GM23338 (cell line): ENCODE data around the gene ACOX1. TPM values are rescaled to one million over a fixed set of nuclear protein-coding genes. Genes with fewer than 3 reads are reported as not detected.

ENCODE experiments used
- ATAC-seq: fragments of 200-7000 bp; cut with Tn5 transposase; 3 replicates; pipeline ENCODE4 v1.9.1; 2020
- DNase-seq: peaks from one replicate; pipeline ENCODE4 v3.0.0-alpha.2; 2015; ENCODE audit warnings: low spot score
- H2AFZ ChIP-seq: fragments of 200-600 bp; sonication (generic); 2 replicates; pipeline ENCODE4 v1.8.0; 2016; ENCODE audit warnings: antibody characterized with exemption, mild to moderate bottlenecking, moderate library complexity
- H3F3A ChIP-seq: fragments of 200-600 bp; sonication (generic); replicated peaks from 2 replicates; pipeline ENCODE4 v1.8.0; 2017; ENCODE audit warnings: antibody characterized with exemption, mixed run types, low read depth
- H3K27ac ChIP-seq: fragments of 200-600 bp; sonication (generic); 2 replicates; pipeline ENCODE4 v1.6.1; 2016; ENCODE audit warnings: low read depth
- H3K27me3 ChIP-seq: fragments of 200-600 bp; sonication (generic); 2 replicates; pipeline ENCODE4 v1.8.0; 2016; ENCODE audit warnings: mild to moderate bottlenecking, mixed run types, moderate library complexity; ENCODE audit not compliant: insufficient read depth
- H3K36me3 ChIP-seq: fragments of 200-600 bp; sonication (generic); 2 replicates; pipeline ENCODE4 v1.8.0; 2016; ENCODE audit warnings: mild to moderate bottlenecking; ENCODE audit not compliant: insufficient read depth
- H3K4me1 ChIP-seq: fragments of 200-600 bp; sonication (generic); 2 replicates; pipeline ENCODE4 v1.8.0; 2016; ENCODE audit warnings: mild to moderate bottlenecking, moderate library complexity; ENCODE audit not compliant: insufficient read depth
- H3K4me2 ChIP-seq: fragments of 200-600 bp; sonication (generic); 2 replicates; pipeline ENCODE4 v1.7.1; 2017; ENCODE audit warnings: mixed run types
- H3K4me3 ChIP-seq: fragments of 200-600 bp; sonication (generic); 2 replicates; pipeline ENCODE4 v1.6.1; 2016; ENCODE audit warnings: mixed run types
- H3K79me2 ChIP-seq: fragments of 200-600 bp; sonication (generic); replicated peaks from 2 replicates; pipeline ENCODE4 v1.8.0; 2017; ENCODE audit warnings: mild to moderate bottlenecking; ENCODE audit not compliant: insufficient read depth
- H3K9me2 ChIP-seq: fragments of 200-600 bp; sonication (generic); 2 replicates; pipeline ENCODE4 v1.8.0; 2017; ENCODE audit not compliant: insufficient read depth
- H4K20me1 ChIP-seq: fragments of 200-600 bp; sonication (generic); replicated peaks from 2 replicates; pipeline ENCODE4 v1.8.0; 2017; ENCODE audit warnings: mild to moderate bottlenecking; ENCODE audit not compliant: insufficient read depth
- H3K27ac Mint-ChIP-seq: 2 replicates; pipeline ENCODE4 v1.8.0; 2020; ENCODE audit warnings: inconsistent platforms, mild to moderate bottlenecking, moderate library complexity, mixed read lengths
- H3K27me3 Mint-ChIP-seq: 3 replicates; pipeline ENCODE4 v1.8.0; 2022; ENCODE audit warnings: low read depth, mild to moderate bottlenecking, moderate library complexity, mixed read lengths, inconsistent platforms; ENCODE audit not compliant: insufficient read depth, poor library complexity
- H3K36me3 Mint-ChIP-seq: 3 replicates; pipeline ENCODE4 v1.8.0; 2021; ENCODE audit warnings: low read depth, mild to moderate bottlenecking, inconsistent platforms, moderate library complexity, mixed read lengths
- H3K4me1 Mint-ChIP-seq: 3 replicates; pipeline ENCODE4 v1.8.0; 2020; ENCODE audit warnings: mild to moderate bottlenecking, inconsistent platforms, mixed read lengths
- H3K4me3 Mint-ChIP-seq: 3 replicates; pipeline ENCODE4 v1.8.0; 2021; ENCODE audit warnings: moderate library complexity, mild to moderate bottlenecking, inconsistent platforms, mixed read lengths
- H3K9me3 Mint-ChIP-seq: 3 replicates; pipeline ENCODE4 v1.8.0; 2020; ENCODE audit warnings: moderate library complexity, mild to moderate bottlenecking, inconsistent platforms, mixed read lengths
- CREB1 ChIP-seq: fragments of 250-450 bp; sonication (Bioruptor Pico); IDR thresholded peaks from 2 replicates; pipeline ENCODE4 v1.5.0; 2020; ENCODE audit warnings: low read depth, mild to moderate bottlenecking, moderate library complexity
- EZH2 ChIP-seq: fragments of 200-600 bp; sonication (generic); IDR thresholded peaks from one replicate; pipeline ENCODE4 v1.8.0; 2017; ENCODE audit warnings: antibody characterized with exemption, mild to moderate bottlenecking, low read depth; ENCODE audit not compliant: unreplicated experiment
- NANOG ChIP-seq: IDR thresholded peaks from 2 replicates; pipeline ENCODE4 v1.6.1; 2016; ENCODE audit warnings: antibody characterized with exemption, borderline replicate concordance
- POLR2AphosphoS5 ChIP-seq: IDR thresholded peaks from 2 replicates; pipeline ENCODE4 v1.6.1; 2016; ENCODE audit warnings: antibody characterized with exemption, low read depth
- STAT1 ChIP-seq: IDR thresholded peaks from one replicate; pipeline ENCODE4 v1.6.1; 2016; ENCODE audit warnings: antibody characterized with exemption; ENCODE audit not compliant: unreplicated experiment
- ZNF114 ChIP-seq: fragments of 250-450 bp; sonication (Bioruptor Pico); IDR thresholded peaks from 2 replicates; pipeline ENCODE4 v1.5.0; 2020; ENCODE audit warnings: mild to moderate bottlenecking, moderate library complexity
- ZNF331 ChIP-seq: fragments of 250-450 bp; sonication (Bioruptor Pico); IDR thresholded peaks from 2 replicates; pipeline ENCODE4 v1.5.0; 2020; ENCODE audit warnings: low read depth, mild to moderate bottlenecking, moderate library complexity
- ZNF462 ChIP-seq: fragments of 250-450 bp; sonication (Bioruptor Pico); IDR thresholded peaks from 2 replicates; pipeline ENCODE4 v1.5.0; 2020; ENCODE audit warnings: mild to moderate bottlenecking, moderate library complexity
- polyA plus RNA-seq: library from polyadenylated mRNA; unstranded; fragments of >200 nt; fragmentation: Nextera tagmentation; extraction: Ambion mirVana; gene quantifications from 2 replicates; pipeline ENCODE4 v1.2.1, GENCODE V29; 2016
- total RNA-seq: library from RNA; depleted of rRNA; stranded (reverse); fragments of >200 nt; shearing (Covaris generic); gene quantifications from 2 replicates; pipeline ENCODE4 v1.2.3, GENCODE V29; 2014
- TF ChIP-seq, protein P1 (sequence below): IDR thresholded peaks from one replicate; pipeline ENCODE4 v1.6.1; 2018; ENCODE audit warnings: antibody characterized with exemption; ENCODE audit not compliant: unreplicated experiment

Gene ACOX1
- total and polyA plus RNA-seq, 2 experiments from 2014 or later, result 12.8 to 32.9 TPM

DNA sequence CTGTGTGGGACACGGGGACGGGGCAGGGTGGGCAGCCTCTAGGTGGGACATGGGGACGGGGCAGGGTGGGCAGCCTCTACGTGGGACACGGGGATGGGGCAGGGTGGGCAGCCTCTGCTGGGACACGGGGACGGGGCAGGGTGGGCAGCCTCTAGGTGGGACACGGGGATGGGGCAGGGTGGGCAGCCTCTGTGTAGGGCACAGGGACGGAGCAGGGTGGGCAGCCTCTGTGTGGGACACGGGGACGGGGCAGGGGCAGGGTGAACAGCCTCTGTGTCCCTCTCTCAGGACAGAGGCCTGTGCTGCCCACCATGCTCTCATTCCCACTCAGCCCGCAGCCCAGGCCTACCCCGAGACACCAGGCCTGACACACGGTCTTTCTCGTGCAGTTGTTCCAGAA is 57.4 kb downstream of the ACOX1 start (continued):
- no peak for TF ChIP-seq ZNF462
- no peak for TF ChIP-seq ZNF331
- TF ChIP-seq CREB1, result no peak

DNA sequence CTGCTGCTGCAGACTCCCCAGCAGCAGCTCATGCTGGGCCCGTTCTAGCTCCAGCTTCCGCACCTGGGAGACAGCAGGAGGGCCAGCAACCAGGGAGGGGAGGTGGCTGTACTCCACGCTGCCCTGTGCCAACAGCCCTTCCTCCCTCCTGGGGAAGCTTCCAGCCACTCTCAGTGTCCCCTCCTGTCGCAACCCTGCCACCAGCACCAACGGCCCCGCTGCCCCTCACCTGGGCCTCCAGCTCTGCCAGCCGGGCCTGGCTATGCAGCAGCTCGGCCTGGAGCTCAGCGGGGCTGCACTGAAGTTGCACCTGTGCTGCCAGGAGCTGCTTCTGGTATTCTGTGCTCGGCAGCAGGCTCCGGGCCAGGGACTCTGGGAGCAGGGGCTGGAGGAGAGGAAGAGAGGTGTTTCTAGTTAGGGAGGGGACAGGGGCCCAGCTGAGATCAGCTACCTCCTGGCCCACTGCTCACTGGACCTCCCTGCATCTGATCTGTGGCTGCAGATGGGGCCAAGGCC is 58.9 kb downstream of the ACOX1 start:
- Histone ChIP-seq H3K27ac (no peak overlapping the region), H4K20me1 (no peaks in the 10 kb centered on the region), H3K4me3 (no peak overlapping the region), H3K79me2 (no peaks in the 10 kb centered on the region), H3K36me3 (no peaks in the 10 kb centered on the region), H3F3A (no peaks in the 10 kb centered on the region), H3K9me2 (no peaks in the 10 kb centered on the region), H3K27me3 (no peaks in the 10 kb centered on the region), H3K4me2 (no peak overlapping the region), H2AFZ (no peak overlapping the region), H3K4me1 (no peaks in the 10 kb centered on the region)
- Mint-ChIP-seq H3K36me3 (peaks cover 7% of the 10 kb centered on the region), H3K9me3 (no peaks in the 10 kb centered on the region), H3K27me3 (peaks cover 13% of the 10 kb centered on the region), H3K27ac (no peak overlapping the region), H3K4me3 (no peak overlapping the region), H3K4me1 (no peaks in the 10 kb centered on the region)
- TF ChIP-seq POLR2AphosphoS5 (no peak), STAT1 (no peak), NANOG (no peak), CREB1 (no peak), ZNF331 (no peak), ZNF114 (CRISPR knock-in tag) (no peak), EZH2 (no peak)
- TF ChIP-seq, protein P1, sequence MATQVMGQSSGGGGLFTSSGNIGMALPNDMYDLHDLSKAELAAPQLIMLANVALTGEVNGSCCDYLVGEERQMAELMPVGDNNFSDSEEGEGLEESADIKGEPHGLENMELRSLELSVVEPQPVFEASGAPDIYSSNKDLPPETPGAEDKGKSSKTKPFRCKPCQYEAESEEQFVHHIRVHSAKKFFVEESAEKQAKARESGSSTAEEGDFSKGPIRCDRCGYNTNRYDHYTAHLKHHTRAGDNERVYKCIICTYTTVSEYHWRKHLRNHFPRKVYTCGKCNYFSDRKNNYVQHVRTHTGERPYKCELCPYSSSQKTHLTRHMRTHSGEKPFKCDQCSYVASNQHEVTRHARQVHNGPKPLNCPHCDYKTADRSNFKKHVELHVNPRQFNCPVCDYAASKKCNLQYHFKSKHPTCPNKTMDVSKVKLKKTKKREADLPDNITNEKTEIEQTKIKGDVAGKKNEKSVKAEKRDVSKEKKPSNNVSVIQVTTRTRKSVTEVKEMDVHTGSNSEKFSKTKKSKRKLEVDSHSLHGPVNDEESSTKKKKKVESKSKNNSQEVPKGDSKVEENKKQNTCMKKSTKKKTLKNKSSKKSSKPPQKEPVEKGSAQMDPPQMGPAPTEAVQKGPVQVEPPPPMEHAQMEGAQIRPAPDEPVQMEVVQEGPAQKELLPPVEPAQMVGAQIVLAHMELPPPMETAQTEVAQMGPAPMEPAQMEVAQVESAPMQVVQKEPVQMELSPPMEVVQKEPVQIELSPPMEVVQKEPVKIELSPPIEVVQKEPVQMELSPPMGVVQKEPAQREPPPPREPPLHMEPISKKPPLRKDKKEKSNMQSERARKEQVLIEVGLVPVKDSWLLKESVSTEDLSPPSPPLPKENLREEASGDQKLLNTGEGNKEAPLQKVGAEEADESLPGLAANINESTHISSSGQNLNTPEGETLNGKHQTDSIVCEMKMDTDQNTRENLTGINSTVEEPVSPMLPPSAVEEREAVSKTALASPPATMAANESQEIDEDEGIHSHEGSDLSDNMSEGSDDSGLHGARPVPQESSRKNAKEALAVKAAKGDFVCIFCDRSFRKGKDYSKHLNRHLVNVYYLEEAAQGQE, result no peak
- DNase-seq (no peak), ATAC-seq (no peak; the same call in 2 of the 3 replicates)
